IMR-90 (cell line): Measurements from ENCODE around the gene MTMR2. TPM values are rescaled to one million over a fixed set of nuclear protein-coding genes. Genes with fewer than 3 reads are reported as not detected.

ENCODE experiments used
- ATAC-seq: fragments of 200-7000 bp; cut with Tn5 transposase; 2 replicates; pipeline ENCODE4 v1.9.1; 2020; ENCODE audit warnings: low read depth, mild to moderate bottlenecking, moderate library complexity
- BruUV-seq: library from RNA; stranded (reverse); fragments of 400-500 nt; replicated peaks from 2 replicates; lab custom pipeline; 2021; lab: Mats Ljungman, UMichigan
- CTCF ChIA-PET: fragments of 300-600 bp; formaldehyde crosslinking; extraction: SDS; loops from one replicate; lab custom pipeline; 2021; ENCODE audit warnings: antibody characterized with exemption; lab: Yijun Ruan, JAX
- POLR2A ChIA-PET: fragments of 300-600 bp; sonication (Branson Sonifier 250); formaldehyde crosslinking; loops from one replicate; lab custom pipeline; 2022; ENCODE audit warnings: antibody characterized with exemption; ENCODE audit not compliant: unreplicated experiment; lab: Charles Lee
- DNase-seq: peaks from one replicate; pipeline ENCODE4 v3.0.0; 2013
- H2AFZ ChIP-seq: replicated peaks from 2 replicates; pipeline ENCODE3; 2013; ENCODE audit warnings: low read length, mild to moderate bottlenecking; ENCODE audit not compliant: poor library complexity
- H2AK5ac ChIP-seq: 2 replicates; pipeline ENCODE4 v1.6.1; 2013; ENCODE audit warnings: low read depth, low read length, inconsistent platforms
- H2AK9ac ChIP-seq: replicated peaks from 2 replicates; pipeline ENCODE3; 2013; ENCODE audit warnings: mild to moderate bottlenecking, low read depth, low read length, moderate library complexity; ENCODE audit not compliant: poor library complexity
- H2BK120ac ChIP-seq: 2 replicates; pipeline ENCODE4 v1.6.1; 2013; ENCODE audit warnings: low read depth, low read length, inconsistent platforms
- H2BK15ac ChIP-seq: 3 replicates; pipeline ENCODE4 v1.6.1; 2013; ENCODE audit warnings: low read depth, low read length, inconsistent platforms
- H2BK20ac ChIP-seq: 2 replicates; pipeline ENCODE4 v1.6.1; 2013; ENCODE audit warnings: low read depth, mild to moderate bottlenecking, inconsistent platforms, low read length, moderate library complexity
- H2BK5ac ChIP-seq: 2 replicates; pipeline ENCODE4 v1.6.1; 2013; ENCODE audit warnings: mild to moderate bottlenecking, low read depth, low read length, inconsistent platforms; ENCODE audit not compliant: poor library complexity, severe bottlenecking
- H3K14ac ChIP-seq: replicated peaks from 2 replicates; pipeline ENCODE4 v1.6.1; 2013; ENCODE audit warnings: low read depth, low read length, inconsistent platforms
- H3K18ac ChIP-seq: 2 replicates; pipeline ENCODE4 v1.6.1; 2013; ENCODE audit warnings: low read depth, low read length, control low read depth
- H3K23ac ChIP-seq: 2 replicates; pipeline ENCODE4 v1.6.1; 2013; ENCODE audit warnings: low read depth, low read length, inconsistent platforms
- H3K27ac ChIP-seq: 2 replicates; pipeline ENCODE4 v1.5.1; 2013; ENCODE audit warnings: mild to moderate bottlenecking, control low read depth, low read length; ENCODE audit not compliant: insufficient read depth
- H3K27me3 ChIP-seq: 2 replicates; pipeline ENCODE4 v1.6.1; 2013; ENCODE audit warnings: low read length; ENCODE audit not compliant: control insufficient read depth, insufficient read depth
- H3K36me3 ChIP-seq: 2 replicates; pipeline ENCODE4 v1.6.1; 2013; ENCODE audit warnings: low read length, mixed read lengths; ENCODE audit not compliant: control insufficient read depth, insufficient read depth
- H3K4ac ChIP-seq: 2 replicates; pipeline ENCODE4 v1.6.1; 2013; ENCODE audit warnings: low read depth, low read length, inconsistent platforms
- H3K4me1 ChIP-seq: 2 replicates; pipeline ENCODE4 v1.6.1; 2013; ENCODE audit warnings: low read length, mixed read lengths; ENCODE audit not compliant: control insufficient read depth, insufficient read depth
- H3K4me2 ChIP-seq: 2 replicates; pipeline ENCODE4 v1.6.1; 2013; ENCODE audit warnings: low read depth, mild to moderate bottlenecking, control low read depth, low read length, moderate library complexity
- H3K4me3 ChIP-seq: 2 replicates; pipeline ENCODE4 v1.5.1; 2013; ENCODE audit warnings: low read depth, mild to moderate bottlenecking, control low read depth, low read length, moderate library complexity; ENCODE audit not compliant: insufficient read depth
- H3K56ac ChIP-seq: 2 replicates; pipeline ENCODE4 v1.6.1; 2013; ENCODE audit warnings: low read length, inconsistent platforms; ENCODE audit not compliant: insufficient read depth; ENCODE audit errors: extremely low read depth
- H3K79me1 ChIP-seq, 2 experiments: 2 replicates each; pipeline ENCODE4 v1.6.1; 2013; ENCODE audit warnings: low read length in 2 of 2, inconsistent platforms in 1 of 2, low read depth in 1 of 2
- H3K9ac ChIP-seq: 2 replicates; pipeline ENCODE4 v1.6.1; 2013; ENCODE audit warnings: low read depth, low read length, control low read depth
- H3K9me1 ChIP-seq: 2 replicates; pipeline ENCODE4 v1.6.1; 2013; ENCODE audit warnings: low read length, inconsistent platforms; ENCODE audit not compliant: insufficient read depth
- H3K9me3 ChIP-seq: 2 replicates; pipeline ENCODE4 v1.6.1; 2013; ENCODE audit warnings: low read length; ENCODE audit not compliant: control insufficient read depth, insufficient read depth
- H4K20me1 ChIP-seq: 2 replicates; pipeline ENCODE4 v1.6.1; 2013; ENCODE audit warnings: low read length, inconsistent platforms; ENCODE audit not compliant: insufficient read depth
- H4K5ac ChIP-seq: 2 replicates; pipeline ENCODE4 v1.6.1; 2013; ENCODE audit warnings: mild to moderate bottlenecking, low read depth, low read length, control low read depth
- H4K8ac ChIP-seq, 2 experiments: 2 replicates each; pipeline ENCODE4 v1.6.1; 2013; ENCODE audit warnings: low read depth in 2 of 2, low read length in 2 of 2, control low read depth in 1 of 2, inconsistent platforms in 1 of 2
- H4K91ac ChIP-seq: 2 replicates; pipeline ENCODE4 v1.6.1; 2013; ENCODE audit warnings: low read depth, low read length, inconsistent platforms; ENCODE audit not compliant: insufficient read depth
- CEBPB ChIP-seq: IDR thresholded peaks from 2 replicates; pipeline ENCODE4 v1.6.1; 2012; ENCODE audit warnings: low read depth, low read length, improper control_type of control experiment
- CHD1 ChIP-seq: IDR thresholded peaks from 2 replicates; pipeline ENCODE4 v1.6.1; 2012; ENCODE audit warnings: low read depth, low read length, improper control_type of control experiment
- ELK1 ChIP-seq: fragments of 150-350 bp; IDR thresholded peaks from 2 replicates; pipeline ENCODE4 v1.6.1; 2016; ENCODE audit warnings: low read depth, mild to moderate bottlenecking, low read length, moderate library complexity, borderline replicate concordance
- FOS ChIP-seq: fragments of 150-350 bp; IDR thresholded peaks from 2 replicates; pipeline ENCODE4 v1.6.1; 2016; ENCODE audit warnings: low read depth, low read length
- MAZ ChIP-seq: IDR thresholded peaks from 2 replicates; pipeline ENCODE4 v1.6.1; 2012; ENCODE audit warnings: low read depth, mild to moderate bottlenecking, low read length, improper control_type of control experiment, moderate library complexity, borderline replicate concordance
- MXI1 ChIP-seq: IDR thresholded peaks from 2 replicates; pipeline ENCODE4 v1.6.1; 2012; ENCODE audit warnings: low read depth, mild to moderate bottlenecking, low read length, moderate library complexity, borderline replicate concordance
- POLR2A ChIP-seq: IDR thresholded peaks from 2 replicates; pipeline ENCODE4 v1.6.1; 2012; ENCODE audit warnings: mild to moderate bottlenecking, low read depth, low read length
- RAD21 ChIP-seq: IDR thresholded peaks from 2 replicates; pipeline ENCODE4 v1.6.1; 2012; ENCODE audit warnings: low read length, improper control_type of control experiment
- RFX5 ChIP-seq: IDR thresholded peaks from 2 replicates; pipeline ENCODE4 v1.8.0; 2012; ENCODE audit warnings: low read depth, mild to moderate bottlenecking, low read length, moderate library complexity
- SMC3 ChIP-seq: fragments of 150-350 bp; IDR thresholded peaks from 2 replicates; pipeline ENCODE4 v1.6.1; 2016; ENCODE audit warnings: low read depth, mild to moderate bottlenecking, antibody characterized with exemption, low read length, moderate library complexity
- WGBS, 2 experiments: methylation state at CpG; one replicate each; pipeline versions ENCODE4 v1.1.5 to v1.1.7; 2013; ENCODE audit warnings: missing lambda C conversion rate in 2 of 2; ENCODE audit not compliant: insufficient read length in 1 of 2; ENCODE audit errors: extremely low coverage in 2 of 2; 5-methylcytosine and 5-hydroxymethylcytosine counted together
- dilution Hi-C: fragments of 300-500 bp; cut with HindIII; formaldehyde crosslinking; loops from one replicate; pipeline ENCODE4 v1.14.3; 2018; ENCODE audit warnings: low sequenced_read_pairs; ENCODE audit not compliant: unreplicated experiment
- in situ Hi-C: fragments of 300-500 bp; cut with MboI; formaldehyde crosslinking; loops from 3 replicates; pipeline ENCODE4 v1.14.3; 2019; ENCODE audit warnings: low sequenced_read_pairs, inconsistent platforms, mixed read lengths
- intact Hi-C: fragments of 100-400 bp; cut with micrococcal nuclease; formaldehyde crosslinking; loops from 2 replicates; pipeline ENCODE4 v1.10.0; 2022
- polyA plus RNA-seq, 3 experiments: library from polyadenylated mRNA; depleted of rRNA; stranded (reverse); fragments of >200 nt; gene quantifications; 2 replicates each; pipeline ENCODE4 v1.2.3, GENCODE V29; 2012; ENCODE audit warnings: low replicate concordance in 1 of 3
- total RNA-seq: library from RNA; depleted of rRNA; stranded (reverse); fragments of >200 nt; gene quantifications from 2 replicates; pipeline ENCODE4 v1.2.3, GENCODE V29; 2012

The MTMR2 gene
- total and polyA plus RNA-seq, 2 of the 4 experiments (the other 2 are of a cell fraction), result 16.6 to 30.6 TPM

GRCh38 chr11:95892492-95892891, 31.4 kb downstream of the MTMR2 start:
- no peak overlapping the region for H3K56ac ChIP-seq
- H3K9ac ChIP-seq, result no peak overlapping the region
- no peaks in the 10 kb centered on the region for H3K9me3 ChIP-seq
- ATAC-seq (no peak), DNase-seq (no peak)
- no peak overlapping the region for H2AFZ ChIP-seq
- H3K4me3 ChIP-seq, result no peak overlapping the region
- peaks cover 3% of the 10 kb centered on the region; the same call in 1 of the 2 replicates for H3K4me1 ChIP-seq
- intact Hi-C loops (no loop called here), dilution Hi-C loops (no loop called here), in situ Hi-C loops (no loop called here)
- H3K9me1 ChIP-seq, result peaks cover 6% of the 10 kb centered on the region
- no peaks in the 10 kb centered on the region for H3K36me3 ChIP-seq
- H2BK5ac ChIP-seq, result no peak overlapping the region
- ChIA-PET CTCF (no interaction called here), POLR2A (no interaction called here)
- H3K27ac ChIP-seq, result no peak overlapping the region
- no peak overlapping the region for H3K18ac ChIP-seq
- 100% methylated on average over 1 of the region's 2 CpGs; no CpG with 5 or more reads in 1 of the 2 experiments for WGBS, 2 experiments
- no peak overlapping the region for H3K4ac ChIP-seq
- no peak overlapping the region for H4K91ac ChIP-seq
- no peak overlapping the region for H2BK120ac ChIP-seq
- H3K23ac ChIP-seq, result no peak overlapping the region
- H2BK15ac ChIP-seq, result no peak overlapping the region
- H2BK20ac ChIP-seq, result no peak overlapping the region
- no peak overlapping the region for H2AK9ac ChIP-seq
- H3K4me2 ChIP-seq, result no peak overlapping the region
- no peaks in the 10 kb centered on the region for H3K27me3 ChIP-seq
- no peak overlapping the region for H2AK5ac ChIP-seq
- H4K8ac ChIP-seq, result no peak overlapping the region
- no TSS peak for BruUV-seq
- H3K14ac ChIP-seq, result no peak overlapping the region
- TF ChIP-seq SMC3 (no peak), MXI1 (no peak), CHD1 (no peak), RAD21 (no peak), ELK1 (no peak), POLR2A (no peak), CEBPB (no peak), FOS (no peak), MAZ (no peak), RFX5 (no peak)
- peaks cover 7% of the 10 kb centered on the region; the same call in 1 of the 2 replicates for H4K20me1 ChIP-seq
- no peak overlapping the region for H4K5ac ChIP-seq
- peaks cover 30 to 57% of the 10 kb centered on the region in 2 experiments for H3K79me1 ChIP-seq
